ENCODE results near the gene NBAS. TPM values are rescaled to one million over a fixed set of nuclear protein-coding genes. Genes with fewer than 3 reads are reported as not detected.

Gene NBAS
- total RNA-seq, 1 donor from 2014 or later: 57.6 TPM

DNA sequence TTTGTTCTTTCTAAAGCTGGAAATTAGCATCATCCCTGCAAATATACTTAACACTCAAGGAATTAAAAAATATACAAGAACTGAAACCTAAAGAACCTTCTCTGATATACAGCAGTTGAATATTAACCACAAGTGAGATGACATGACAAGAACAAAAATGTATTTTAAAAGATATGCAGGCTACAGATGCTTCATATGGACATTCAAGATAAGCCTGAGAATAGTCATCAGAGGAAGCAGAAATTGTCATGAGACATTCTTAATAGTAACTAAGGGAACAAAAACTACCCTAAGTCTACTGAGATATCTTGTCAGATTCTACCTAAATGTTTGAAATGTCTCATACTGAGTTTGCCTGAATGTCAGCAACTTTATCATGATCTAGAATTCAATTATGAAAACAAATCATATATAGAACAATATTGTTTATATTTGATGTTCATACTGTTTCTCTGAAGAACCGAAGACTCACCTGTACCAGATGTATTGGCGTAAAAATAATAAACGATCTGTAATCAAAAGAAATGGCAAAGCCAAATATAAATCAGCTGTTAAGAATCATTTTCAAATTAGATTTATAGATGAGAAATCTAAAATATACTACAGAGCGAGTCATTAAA is 4.7 kb downstream of the NBAS start:
- H3K4me1 ChIP-seq (ENCODE audit: insufficient read depth, low read length): peaks cover 2% of the 10 kb centered on the region
- H3K4me3 ChIP-seq (ENCODE audit: insufficient read depth, low read depth, low read length): no peak overlapping the region
- H3K4me2 ChIP-seq (ENCODE audit: low read length): no peak overlapping the region
- peaks cover 60% of the 10 kb centered on the region for H3K79me2 ChIP-seq (ENCODE audit: insufficient read depth, low read length)
- Mint-ChIP-seq H3K4me1 (ENCODE audit: low read depth, unreplicated experiment) (peaks cover 15% of the 10 kb centered on the region), H3K4me3 (ENCODE audit: unreplicated experiment) (no peak overlapping the region), H3K9me3 (ENCODE audit: unreplicated experiment) (no peaks in the 10 kb centered on the region), H3K27ac (ENCODE audit: unreplicated experiment) (no peak overlapping the region), H3K36me3 (ENCODE audit: low read depth, unreplicated experiment) (peaks cover 8% of the 10 kb centered on the region), H3K27me3 (ENCODE audit: low read depth, unreplicated experiment) (no peaks in the 10 kb centered on the region)
- peaks cover 22% of the 10 kb centered on the region for H4K20me1 ChIP-seq (ENCODE audit: insufficient read depth, low read length)
- H3K27me3 ChIP-seq (ENCODE audit: insufficient read depth, low read length): no peaks in the 10 kb centered on the region
- no peak overlapping the region for H3K27ac ChIP-seq (ENCODE audit: low read depth, low read length)
- H3K9ac ChIP-seq (ENCODE audit: low read length): no peak overlapping the region
- H3K36me3 ChIP-seq (ENCODE audit: insufficient read depth, low read length): peaks cover 2% of the 10 kb centered on the region
- H2AFZ ChIP-seq (ENCODE audit: low read depth, low read length): no peak overlapping the region
- FAIRE-seq: no peak
- no peaks in the 10 kb centered on the region for H3K9me3 ChIP-seq (ENCODE audit: insufficient read depth, low read depth, low read length)
- TF ChIP-seq, protein P1, sequence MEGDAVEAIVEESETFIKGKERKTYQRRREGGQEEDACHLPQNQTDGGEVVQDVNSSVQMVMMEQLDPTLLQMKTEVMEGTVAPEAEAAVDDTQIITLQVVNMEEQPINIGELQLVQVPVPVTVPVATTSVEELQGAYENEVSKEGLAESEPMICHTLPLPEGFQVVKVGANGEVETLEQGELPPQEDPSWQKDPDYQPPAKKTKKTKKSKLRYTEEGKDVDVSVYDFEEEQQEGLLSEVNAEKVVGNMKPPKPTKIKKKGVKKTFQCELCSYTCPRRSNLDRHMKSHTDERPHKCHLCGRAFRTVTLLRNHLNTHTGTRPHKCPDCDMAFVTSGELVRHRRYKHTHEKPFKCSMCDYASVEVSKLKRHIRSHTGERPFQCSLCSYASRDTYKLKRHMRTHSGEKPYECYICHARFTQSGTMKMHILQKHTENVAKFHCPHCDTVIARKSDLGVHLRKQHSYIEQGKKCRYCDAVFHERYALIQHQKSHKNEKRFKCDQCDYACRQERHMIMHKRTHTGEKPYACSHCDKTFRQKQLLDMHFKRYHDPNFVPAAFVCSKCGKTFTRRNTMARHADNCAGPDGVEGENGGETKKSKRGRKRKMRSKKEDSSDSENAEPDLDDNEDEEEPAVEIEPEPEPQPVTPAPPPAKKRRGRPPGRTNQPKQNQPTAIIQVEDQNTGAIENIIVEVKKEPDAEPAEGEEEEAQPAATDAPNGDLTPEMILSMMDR (IDR thresholded peaks at IDR 0.05; ENCODE audit: insufficient read depth, low read depth, low read length): no peak
- no peak for TF ChIP-seq EZH2 (IDR thresholded peaks at IDR 0.05; ENCODE audit: insufficient read depth, low read length)
- DNase-seq (ENCODE audit: low read depth): no peak

GRCh38 chr2:15555760-15556193 is 5.4 kb downstream of the NBAS start:
- peaks cover 54% of the 10 kb centered on the region for H3K79me2 ChIP-seq (ENCODE audit: insufficient read depth, low read length)
- FAIRE-seq: no peak
- no peak for DNase-seq (ENCODE audit: low read depth)
- no peak overlapping the region for H3K4me3 Mint-ChIP-seq (ENCODE audit: unreplicated experiment)
- H3K9ac ChIP-seq (ENCODE audit: low read length): no peak overlapping the region
- H3K27ac ChIP-seq (ENCODE audit: low read depth, low read length): no peak overlapping the region
- no peaks in the 10 kb centered on the region for H3K27me3 Mint-ChIP-seq (ENCODE audit: low read depth, unreplicated experiment)
- no peak overlapping the region for H3K27ac Mint-ChIP-seq (ENCODE audit: unreplicated experiment)
- no peaks in the 10 kb centered on the region for H3K9me3 ChIP-seq (ENCODE audit: insufficient read depth, low read depth, low read length)
- no peak overlapping the region for H3K4me3 ChIP-seq (ENCODE audit: insufficient read depth, low read depth, low read length)
- H3K4me2 ChIP-seq (ENCODE audit: low read length): no peak overlapping the region
- no peaks in the 10 kb centered on the region for H3K9me3 Mint-ChIP-seq (ENCODE audit: unreplicated experiment)
- no peaks in the 10 kb centered on the region for H3K4me1 ChIP-seq (ENCODE audit: insufficient read depth, low read length)
- H3K36me3 ChIP-seq (ENCODE audit: insufficient read depth, low read length): peaks cover 2% of the 10 kb centered on the region
- H2AFZ ChIP-seq (ENCODE audit: low read depth, low read length): no peak overlapping the region
- peaks cover 8% of the 10 kb centered on the region for H3K36me3 Mint-ChIP-seq (ENCODE audit: low read depth, unreplicated experiment)
- TF ChIP-seq, protein P1 (IDR thresholded peaks at IDR 0.05; ENCODE audit: insufficient read depth, low read depth, low read length): no peak
- no peaks in the 10 kb centered on the region for H3K27me3 ChIP-seq (ENCODE audit: insufficient read depth, low read length)
- H4K20me1 ChIP-seq (ENCODE audit: insufficient read depth, low read length): peaks cover 22% of the 10 kb centered on the region
- peaks cover 14% of the 10 kb centered on the region for H3K4me1 Mint-ChIP-seq (ENCODE audit: low read depth, unreplicated experiment)

GRCh38 chr2:15554525-15555218 is 6.5 kb downstream of the NBAS start:
- no peaks in the 10 kb centered on the region for H3K9me3 ChIP-seq (ENCODE audit: insufficient read depth, low read depth, low read length)
- H3K36me3 ChIP-seq (ENCODE audit: insufficient read depth, low read length): peaks cover 2% of the 10 kb centered on the region
- no peak overlapping the region for H2AFZ ChIP-seq (ENCODE audit: low read depth, low read length)
- DNase-seq (ENCODE audit: low read depth): no peak
- Mint-ChIP-seq H3K9me3 (ENCODE audit: unreplicated experiment) (no peaks in the 10 kb centered on the region), H3K4me1 (ENCODE audit: low read depth, unreplicated experiment) (peaks cover 12% of the 10 kb centered on the region), H3K4me3 (ENCODE audit: unreplicated experiment) (no peak overlapping the region), H3K27ac (ENCODE audit: unreplicated experiment) (no peak overlapping the region), H3K36me3 (ENCODE audit: low read depth, unreplicated experiment) (peaks cover 8% of the 10 kb centered on the region), H3K27me3 (ENCODE audit: low read depth, unreplicated experiment) (no peaks in the 10 kb centered on the region)
- no peaks in the 10 kb centered on the region for H3K27me3 ChIP-seq (ENCODE audit: insufficient read depth, low read length)
- H3K4me2 ChIP-seq (ENCODE audit: low read length): no peak overlapping the region
- H3K4me1 ChIP-seq (ENCODE audit: insufficient read depth, low read length): no peaks in the 10 kb centered on the region
- H3K27ac ChIP-seq (ENCODE audit: low read depth, low read length): no peak overlapping the region
- TF ChIP-seq, protein P1 (IDR thresholded peaks at IDR 0.05; ENCODE audit: insufficient read depth, low read depth, low read length): no peak
- no peak for TF ChIP-seq EZH2 (IDR thresholded peaks at IDR 0.05; ENCODE audit: insufficient read depth, low read length)
- FAIRE-seq: no peak
- H3K79me2 ChIP-seq (ENCODE audit: insufficient read depth, low read length): peaks cover 43% of the 10 kb centered on the region
- H3K9ac ChIP-seq (ENCODE audit: low read length): no peak overlapping the region
- peaks cover 22% of the 10 kb centered on the region for H4K20me1 ChIP-seq (ENCODE audit: insufficient read depth, low read length)
- H3K4me3 ChIP-seq (ENCODE audit: insufficient read depth, low read depth, low read length): no peak overlapping the region

Measured in astrocyte (in vitro differentiated cells and primary cell).